Fibroblast of pulmonary artery (primary cell): ENCODE results near the gene MYOF.
A peak's percentile ranks its signal among the peaks of the same experiment; 100 is the strongest.

Experiments used
- DNase-seq: peaks from one replicate; pipeline ENCODE4 v3.0.0-alpha.2; 2010; ENCODE audit warnings: low read depth
- H3K4me3 ChIP-seq: replicated peaks from 2 replicates; pipeline ENCODE4 v1.5.1; 2011; ENCODE audit warnings: low read depth, mild to moderate bottlenecking, control low read depth, low read length, moderate library complexity
- TF ChIP-seq, protein P1 (sequence below): IDR thresholded peaks from 2 replicates; pipeline ENCODE4 v1.5.1; 2011; ENCODE audit warnings: mild to moderate bottlenecking, control low read depth, low read length, inconsistent platforms; ENCODE audit errors: missing control alignments

Gene MYOF

DNA sequence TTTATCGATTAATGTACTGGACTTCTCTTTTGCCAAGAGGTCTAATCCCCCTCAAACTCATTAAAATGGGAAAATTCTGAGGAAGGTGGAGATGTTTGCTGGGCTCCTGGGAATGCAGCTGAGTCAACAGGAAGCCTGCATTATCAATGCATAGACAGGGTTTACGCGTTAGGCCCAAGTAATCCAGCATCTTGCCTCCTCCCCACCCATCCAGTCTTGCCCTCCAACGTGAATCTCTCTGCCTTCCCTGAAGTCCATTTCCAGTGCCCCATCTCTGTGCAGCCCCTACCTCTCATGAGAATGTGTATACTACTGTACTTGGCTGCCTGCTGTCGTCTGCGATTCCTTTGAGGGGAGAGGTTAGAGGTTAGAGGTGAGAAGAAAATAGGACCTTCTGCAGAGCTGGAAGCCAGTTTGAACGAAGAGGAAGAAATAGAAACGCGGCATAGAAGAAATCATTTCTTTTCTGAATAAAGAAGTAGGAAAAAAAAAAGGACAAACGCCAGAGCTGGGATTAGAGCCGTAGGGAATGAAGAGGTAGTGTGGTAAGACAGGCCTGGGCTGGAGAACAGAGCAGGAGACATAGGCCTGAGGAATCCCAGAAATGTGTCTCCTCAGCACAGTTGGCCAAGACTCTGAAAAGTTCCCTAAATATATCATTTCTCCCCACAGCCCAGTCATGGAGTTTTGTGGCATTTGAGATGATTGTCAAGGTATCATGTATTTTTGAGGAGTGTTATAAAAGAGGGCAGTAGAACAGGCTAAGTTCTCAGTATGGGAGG is 75.6 kb downstream of the MYOF start:
- peak; percentile 50 for DNase-seq
- TF ChIP-seq, protein P1, sequence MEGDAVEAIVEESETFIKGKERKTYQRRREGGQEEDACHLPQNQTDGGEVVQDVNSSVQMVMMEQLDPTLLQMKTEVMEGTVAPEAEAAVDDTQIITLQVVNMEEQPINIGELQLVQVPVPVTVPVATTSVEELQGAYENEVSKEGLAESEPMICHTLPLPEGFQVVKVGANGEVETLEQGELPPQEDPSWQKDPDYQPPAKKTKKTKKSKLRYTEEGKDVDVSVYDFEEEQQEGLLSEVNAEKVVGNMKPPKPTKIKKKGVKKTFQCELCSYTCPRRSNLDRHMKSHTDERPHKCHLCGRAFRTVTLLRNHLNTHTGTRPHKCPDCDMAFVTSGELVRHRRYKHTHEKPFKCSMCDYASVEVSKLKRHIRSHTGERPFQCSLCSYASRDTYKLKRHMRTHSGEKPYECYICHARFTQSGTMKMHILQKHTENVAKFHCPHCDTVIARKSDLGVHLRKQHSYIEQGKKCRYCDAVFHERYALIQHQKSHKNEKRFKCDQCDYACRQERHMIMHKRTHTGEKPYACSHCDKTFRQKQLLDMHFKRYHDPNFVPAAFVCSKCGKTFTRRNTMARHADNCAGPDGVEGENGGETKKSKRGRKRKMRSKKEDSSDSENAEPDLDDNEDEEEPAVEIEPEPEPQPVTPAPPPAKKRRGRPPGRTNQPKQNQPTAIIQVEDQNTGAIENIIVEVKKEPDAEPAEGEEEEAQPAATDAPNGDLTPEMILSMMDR, result no peak
- H3K4me3 ChIP-seq, result no peak overlapping the region

DNA sequence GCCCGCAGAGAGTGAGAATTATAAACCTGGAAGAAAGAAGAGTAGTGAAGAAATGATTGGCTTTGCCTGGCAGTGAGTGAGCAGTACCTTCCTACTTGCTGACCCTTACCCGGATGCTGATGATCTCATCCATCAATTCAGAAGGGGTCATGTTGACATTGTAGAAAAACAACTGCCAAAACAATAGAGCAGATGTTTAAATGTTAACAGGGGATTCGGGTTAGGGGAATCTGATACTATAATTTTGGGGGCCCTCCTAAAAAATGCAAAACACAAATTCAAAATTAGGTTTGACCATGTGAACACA is 78.1 kb downstream of the MYOF start:
- DNase-seq, result no peak
- TF ChIP-seq, protein P1, result no peak

DNA sequence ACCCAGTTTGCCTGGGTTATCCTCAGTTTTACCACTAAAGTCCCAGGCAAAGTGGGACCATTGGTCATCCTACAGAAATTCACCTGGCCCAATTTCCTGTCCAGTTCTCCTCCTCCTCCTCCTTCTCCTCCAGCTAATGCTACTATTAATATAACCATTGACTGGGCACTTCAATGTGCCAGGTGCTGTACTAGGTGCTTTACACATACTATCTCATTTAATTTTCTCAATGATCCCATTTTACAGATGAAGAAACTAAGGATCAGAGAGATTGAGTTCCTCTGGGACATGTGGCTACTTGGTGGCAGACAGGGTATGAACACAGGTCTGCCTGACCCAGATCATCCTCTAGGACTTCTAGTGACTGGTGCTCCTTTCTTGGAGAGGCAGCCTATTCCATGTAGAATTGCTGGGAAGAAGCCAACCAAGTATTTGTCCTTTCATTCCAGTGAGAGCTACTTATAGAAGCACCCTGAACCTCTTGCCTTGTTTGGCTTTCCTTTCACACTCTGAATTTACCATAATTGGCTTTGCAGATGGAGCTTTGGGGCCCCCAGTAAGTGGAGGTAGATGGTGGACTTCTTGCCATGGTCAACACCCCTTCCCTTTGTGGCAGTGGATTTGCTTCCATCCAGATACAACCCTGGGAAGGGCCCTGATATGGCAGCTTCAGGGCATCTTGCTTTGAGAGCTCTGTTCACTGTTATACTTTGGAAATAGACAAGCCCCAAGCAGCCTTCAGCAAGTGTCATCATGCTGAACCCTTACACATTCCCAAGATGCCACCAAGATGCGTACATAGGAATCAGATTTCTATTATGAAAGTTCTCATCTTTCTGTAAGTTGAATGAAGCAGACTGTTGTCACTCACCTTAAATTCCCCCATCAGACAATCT is 78.7 kb downstream of the MYOF start:
- DNase-seq, result no peak
- no peak overlapping the region for H3K4me3 ChIP-seq
- TF ChIP-seq, protein P1, result no peak

More for the DNA sequence above, 78.1 kb downstream of the MYOF start:
- no peak overlapping the region for H3K4me3 ChIP-seq

DNA sequence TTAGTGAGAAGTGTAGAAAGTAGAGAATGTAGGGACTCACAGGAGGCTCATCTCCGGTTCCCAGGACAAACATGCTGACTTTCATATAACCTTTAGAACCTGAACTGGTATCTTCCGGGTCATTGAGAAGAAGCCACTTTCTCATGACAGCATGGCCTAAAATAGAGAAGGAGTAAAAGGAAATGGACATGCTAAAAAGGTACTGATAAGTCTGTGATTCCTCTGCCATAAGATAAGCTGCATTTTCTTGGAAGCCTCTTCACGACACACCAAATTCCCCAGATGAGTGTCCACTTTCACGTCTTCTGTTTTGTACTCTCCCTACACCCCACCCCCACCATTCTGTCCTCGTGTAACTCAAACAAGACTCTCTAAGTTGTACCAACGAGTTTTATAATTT is 79.9 kb downstream of the MYOF start:
- TF ChIP-seq, protein P1, result no peak
- no peak overlapping the region for H3K4me3 ChIP-seq
- DNase-seq, result no peak

DNA sequence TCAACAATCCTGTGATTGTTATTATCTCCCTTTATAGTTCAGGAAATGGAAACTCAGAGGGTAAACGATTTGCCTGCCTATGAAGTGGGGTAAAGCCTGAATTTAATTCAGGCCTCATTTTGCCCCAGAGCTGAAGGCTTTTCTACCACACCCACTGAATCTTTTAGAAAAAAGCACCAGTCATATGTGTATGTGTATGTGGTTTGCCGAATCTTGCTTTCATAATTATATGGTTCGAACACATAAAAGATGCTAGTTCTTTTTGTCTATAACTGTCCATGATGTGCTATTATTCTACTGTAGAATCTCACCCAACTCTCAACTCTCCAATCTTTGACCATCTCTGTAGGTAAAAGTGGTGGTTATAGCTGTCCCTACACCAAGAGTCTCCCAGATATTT is 83.6 kb downstream of the MYOF start:
- no peak overlapping the region for H3K4me3 ChIP-seq
- DNase-seq, result no peak
- TF ChIP-seq, protein P1, result no peak

DNA sequence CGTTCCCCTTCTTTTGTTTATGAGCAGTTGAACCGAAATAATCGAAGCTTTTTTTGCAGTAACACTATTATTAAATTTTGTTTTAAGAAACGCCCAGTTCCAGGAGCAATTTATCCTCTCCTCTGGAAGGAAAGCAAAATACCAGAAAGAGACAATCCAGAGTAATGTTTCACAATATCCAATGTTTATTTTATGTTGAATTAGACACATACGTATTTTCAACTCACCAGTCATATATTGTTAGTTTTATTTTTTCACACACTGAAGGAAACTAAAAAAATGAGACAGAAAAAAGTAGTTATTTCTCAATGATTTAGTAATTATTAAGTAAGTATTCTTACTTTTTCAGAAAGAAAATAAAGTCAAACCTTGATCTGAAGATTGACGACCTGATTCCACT is 85.1 kb downstream of the MYOF start:
- TF ChIP-seq, protein P1, result no peak
- DNase-seq, result no peak
- H3K4me3 ChIP-seq, result no peak overlapping the region
